ENCODE measurements around the gene TPP2. TPM values are rescaled to one million over a fixed set of nuclear protein-coding genes. Genes with fewer than 3 reads are reported as not detected.

TPP2 gene
- total RNA-seq, 1 donor from 2014 or later, result 44.9 TPM

DNA sequence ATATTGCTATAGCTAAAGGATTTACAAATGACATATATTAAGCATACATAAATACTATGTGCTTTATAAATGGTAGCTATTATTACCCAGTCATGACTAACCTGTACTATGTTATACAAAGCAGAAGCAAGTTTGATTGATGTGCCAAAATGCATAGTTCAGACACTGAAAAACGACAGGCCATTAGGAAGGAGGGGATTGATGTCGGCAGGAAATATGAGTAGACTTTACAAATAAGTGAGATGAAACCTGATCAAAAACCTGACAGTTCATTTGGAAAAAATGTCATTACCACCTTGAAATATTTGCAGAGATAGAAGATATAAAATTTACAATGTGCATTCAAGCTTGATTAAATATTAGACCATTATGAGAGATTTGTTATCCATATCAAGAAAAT lies 38.8 kb upstream of the TPP2 start:
- TF ChIP-seq, protein P1, sequence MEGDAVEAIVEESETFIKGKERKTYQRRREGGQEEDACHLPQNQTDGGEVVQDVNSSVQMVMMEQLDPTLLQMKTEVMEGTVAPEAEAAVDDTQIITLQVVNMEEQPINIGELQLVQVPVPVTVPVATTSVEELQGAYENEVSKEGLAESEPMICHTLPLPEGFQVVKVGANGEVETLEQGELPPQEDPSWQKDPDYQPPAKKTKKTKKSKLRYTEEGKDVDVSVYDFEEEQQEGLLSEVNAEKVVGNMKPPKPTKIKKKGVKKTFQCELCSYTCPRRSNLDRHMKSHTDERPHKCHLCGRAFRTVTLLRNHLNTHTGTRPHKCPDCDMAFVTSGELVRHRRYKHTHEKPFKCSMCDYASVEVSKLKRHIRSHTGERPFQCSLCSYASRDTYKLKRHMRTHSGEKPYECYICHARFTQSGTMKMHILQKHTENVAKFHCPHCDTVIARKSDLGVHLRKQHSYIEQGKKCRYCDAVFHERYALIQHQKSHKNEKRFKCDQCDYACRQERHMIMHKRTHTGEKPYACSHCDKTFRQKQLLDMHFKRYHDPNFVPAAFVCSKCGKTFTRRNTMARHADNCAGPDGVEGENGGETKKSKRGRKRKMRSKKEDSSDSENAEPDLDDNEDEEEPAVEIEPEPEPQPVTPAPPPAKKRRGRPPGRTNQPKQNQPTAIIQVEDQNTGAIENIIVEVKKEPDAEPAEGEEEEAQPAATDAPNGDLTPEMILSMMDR (IDR thresholded peaks at IDR 0.05), result no peak
- no peak for DNase-seq (ENCODE audit: extremely low spot score, unreplicated experiment)
- H3K4me1 Mint-ChIP-seq (ENCODE audit: unreplicated experiment), result peaks cover 2% of the 10 kb centered on the region
- peaks cover 30% of the 10 kb centered on the region for H3K27me3 Mint-ChIP-seq (ENCODE audit: unreplicated experiment)
- H3K4me3 Mint-ChIP-seq (ENCODE audit: unreplicated experiment), result no peak overlapping the region
- H3K27ac Mint-ChIP-seq (ENCODE audit: unreplicated experiment), result no peak overlapping the region
- H3K36me3 Mint-ChIP-seq (ENCODE audit: unreplicated experiment), result no peaks in the 10 kb centered on the region
- no peaks in the 10 kb centered on the region for H3K9me3 Mint-ChIP-seq (ENCODE audit: unreplicated experiment)

DNA sequence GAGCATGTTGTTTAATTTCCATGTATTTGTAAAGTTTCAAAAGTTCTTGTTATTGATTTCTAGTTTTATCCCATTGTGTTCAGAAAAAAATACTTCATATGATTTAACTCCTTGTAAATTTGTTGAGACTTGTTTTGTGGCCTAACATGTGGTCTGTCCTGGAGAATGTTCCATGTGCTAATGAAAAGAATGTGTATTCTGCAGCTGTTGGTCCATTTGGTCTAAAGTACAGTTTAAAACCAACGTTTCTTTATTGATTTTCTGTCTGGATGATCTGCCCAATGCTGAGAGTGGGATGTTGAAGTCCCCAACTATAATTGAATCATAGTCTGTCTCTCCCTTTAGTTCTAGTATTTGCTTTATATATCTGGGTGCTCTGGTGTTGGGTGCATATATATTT lies 34.9 kb upstream of the TPP2 start:
- no peaks in the 10 kb centered on the region for H3K4me1 Mint-ChIP-seq (ENCODE audit: unreplicated experiment)
- H3K9me3 Mint-ChIP-seq (ENCODE audit: unreplicated experiment), result no peaks in the 10 kb centered on the region
- H3K27ac Mint-ChIP-seq (ENCODE audit: unreplicated experiment), result no peak overlapping the region
- no peaks in the 10 kb centered on the region for H3K36me3 Mint-ChIP-seq (ENCODE audit: unreplicated experiment)
- peaks cover 33% of the 10 kb centered on the region for H3K27me3 Mint-ChIP-seq (ENCODE audit: unreplicated experiment)
- H3K4me3 Mint-ChIP-seq (ENCODE audit: unreplicated experiment), result no peak overlapping the region
- TF ChIP-seq, protein P1 (IDR thresholded peaks at IDR 0.05), result no peak
- no peak for DNase-seq (ENCODE audit: extremely low spot score, unreplicated experiment)

DNA sequence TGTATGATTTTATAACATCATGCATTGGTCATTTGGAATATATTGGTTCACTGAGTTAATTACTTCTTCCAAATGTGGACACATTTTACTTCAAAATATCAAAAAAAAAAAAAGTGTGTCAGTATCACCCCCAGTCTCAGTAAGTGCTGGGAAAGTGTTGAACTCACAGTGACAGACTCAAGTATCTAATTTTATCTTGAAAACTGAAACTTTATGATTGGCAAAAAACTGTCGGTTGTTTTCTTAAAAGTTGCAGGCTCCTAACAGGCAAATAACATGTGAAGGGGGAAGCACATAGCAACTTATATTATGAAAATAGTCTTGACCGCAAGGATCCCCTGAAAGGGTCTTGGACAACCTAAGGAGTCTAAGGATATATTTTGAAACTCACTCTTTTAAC lies 33.5 kb upstream of the TPP2 start:
- TF ChIP-seq, protein P1 (IDR thresholded peaks at IDR 0.05), result no peak
- Mint-ChIP-seq H3K9me3 (ENCODE audit: unreplicated experiment) (no peaks in the 10 kb centered on the region), H3K27ac (ENCODE audit: unreplicated experiment) (no peak overlapping the region), H3K27me3 (ENCODE audit: unreplicated experiment) (peaks cover 44% of the 10 kb centered on the region), H3K4me1 (ENCODE audit: unreplicated experiment) (no peaks in the 10 kb centered on the region), H3K36me3 (ENCODE audit: unreplicated experiment) (no peaks in the 10 kb centered on the region), H3K4me3 (ENCODE audit: unreplicated experiment) (no peak overlapping the region)
- no peak for DNase-seq (ENCODE audit: extremely low spot score, unreplicated experiment)

DNA sequence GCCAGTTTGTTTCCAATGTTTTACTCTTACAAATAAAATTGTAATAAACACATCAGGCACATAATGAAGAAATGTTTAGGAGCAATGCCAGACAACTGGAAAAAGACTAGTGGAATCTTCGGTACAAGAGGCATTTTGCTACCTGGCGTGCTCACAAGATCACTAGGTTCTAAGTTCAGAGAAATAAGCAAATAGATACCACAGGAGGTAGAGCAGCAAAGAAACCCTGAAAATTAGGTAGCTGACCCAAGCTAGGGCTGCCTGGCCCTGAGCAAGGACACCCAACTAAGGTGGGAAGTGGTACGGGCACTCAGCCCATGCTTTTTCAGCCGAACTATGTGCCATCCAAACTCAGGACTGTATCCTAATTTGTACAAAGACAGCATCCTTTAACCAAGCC lies 32.2 kb upstream of the TPP2 start:
- Mint-ChIP-seq H3K9me3 (ENCODE audit: unreplicated experiment) (no peaks in the 10 kb centered on the region), H3K27ac (ENCODE audit: unreplicated experiment) (no peak overlapping the region), H3K27me3 (ENCODE audit: unreplicated experiment) (peaks cover 44% of the 10 kb centered on the region), H3K36me3 (ENCODE audit: unreplicated experiment) (no peaks in the 10 kb centered on the region), H3K4me1 (ENCODE audit: unreplicated experiment) (no peaks in the 10 kb centered on the region), H3K4me3 (ENCODE audit: unreplicated experiment) (no peak overlapping the region)
- no peak for DNase-seq (ENCODE audit: extremely low spot score, unreplicated experiment)
- TF ChIP-seq, protein P1 (IDR thresholded peaks at IDR 0.05), result no peak

DNA sequence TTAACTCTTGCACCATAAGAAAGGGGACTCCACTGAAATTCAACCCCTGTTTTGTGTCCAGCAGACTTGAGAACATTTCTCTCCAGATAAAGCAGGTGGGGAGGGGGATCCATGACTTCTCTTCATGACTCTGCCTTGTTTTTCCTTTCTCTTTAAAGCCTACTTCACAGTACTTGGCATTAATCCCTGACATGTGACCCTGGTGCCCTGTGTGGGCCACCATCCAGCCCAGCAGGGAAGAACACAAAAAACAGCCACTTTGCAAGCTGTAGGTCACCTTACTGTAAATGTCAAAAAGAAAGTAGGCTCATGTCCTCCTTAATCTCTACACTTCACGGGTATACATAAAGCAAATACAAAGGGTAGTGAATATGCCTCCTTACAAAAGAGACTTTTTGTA lies 30.3 kb upstream of the TPP2 start:
- no peaks in the 10 kb centered on the region for H3K4me1 Mint-ChIP-seq (ENCODE audit: unreplicated experiment)
- no peaks in the 10 kb centered on the region for H3K9me3 Mint-ChIP-seq (ENCODE audit: unreplicated experiment)
- TF ChIP-seq, protein P1 (IDR thresholded peaks at IDR 0.05), result no peak
- H3K27me3 Mint-ChIP-seq (ENCODE audit: unreplicated experiment), result peaks cover 58% of the 10 kb centered on the region
- no peak overlapping the region for H3K4me3 Mint-ChIP-seq (ENCODE audit: unreplicated experiment)
- DNase-seq (ENCODE audit: extremely low spot score, unreplicated experiment), result no peak
- H3K27ac Mint-ChIP-seq (ENCODE audit: unreplicated experiment), result no peak overlapping the region
- H3K36me3 Mint-ChIP-seq (ENCODE audit: unreplicated experiment), result no peaks in the 10 kb centered on the region
